ENCODE data around the gene PINLYP. TPM values are rescaled to one million over a fixed set of nuclear protein-coding genes. Genes with fewer than 3 reads are reported as not detected.

The PINLYP gene
- total and polyA plus RNA-seq, 2 experiments from 2014 or later = 7.8 to 11.1 TPM

DNA sequence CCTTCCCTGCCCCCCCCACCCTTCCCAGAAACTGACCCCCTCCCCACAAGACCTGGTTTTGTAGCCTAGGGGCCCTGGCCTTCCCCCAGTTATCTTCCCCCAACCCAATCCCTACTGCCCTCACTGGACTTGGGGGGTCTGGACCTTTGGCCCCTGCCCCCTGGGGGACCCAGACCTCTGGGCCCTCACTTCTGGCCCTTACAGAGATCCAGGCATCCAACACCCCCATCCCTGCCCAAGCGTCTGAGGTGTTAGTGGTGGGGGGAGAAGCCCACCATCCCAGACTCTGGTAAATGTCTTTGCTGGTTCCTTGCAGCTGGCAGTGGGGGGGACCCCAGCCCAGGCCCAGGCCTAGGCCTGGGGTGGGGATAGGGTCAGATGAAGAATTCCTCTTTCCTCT is 47.4 kb downstream of the PINLYP start:
- Histone ChIP-seq H3K9me2 (ENCODE audit: insufficient read depth) (no peaks in the 10 kb centered on the region), H3K79me2 (replicated peaks; ENCODE audit: insufficient read depth) (peaks cover 10% of the 10 kb centered on the region; the same call in 1 of the 2 replicates), H3K27me3 (ENCODE audit: insufficient read depth) (no peaks in the 10 kb centered on the region), H4K20me1 (replicated peaks; ENCODE audit: insufficient read depth) (no peaks in the 10 kb centered on the region; the same call in none of the 2 replicates), H2AFZ (no peak overlapping the region), H3K4me3 (no peak overlapping the region), H3F3A (replicated peaks; ENCODE audit: low read depth) (peaks cover 12% of the 10 kb centered on the region), H3K27ac (ENCODE audit: low read depth) (no peak overlapping the region), H3K4me2 (no peak overlapping the region), H3K4me1 (ENCODE audit: insufficient read depth) (peaks cover 12% of the 10 kb centered on the region), H3K36me3 (ENCODE audit: insufficient read depth) (no peaks in the 10 kb centered on the region)
- no peak for DNase-seq (ENCODE audit: low spot score)
- peaks cover 32% of the 10 kb centered on the region for H3K4me1 Mint-ChIP-seq
- H3K9me3 Mint-ChIP-seq = peaks cover 3% of the 10 kb centered on the region; the same call in 2 of the 3 replicates
- H3K36me3 Mint-ChIP-seq (ENCODE audit: low read depth) = peaks cover 18% of the 10 kb centered on the region
- peaks cover 23% of the 10 kb centered on the region for H3K27me3 Mint-ChIP-seq (ENCODE audit: insufficient read depth, low read depth, poor library complexity)
- H3K27ac Mint-ChIP-seq = no peak overlapping the region
- H3K4me3 Mint-ChIP-seq = no peak overlapping the region
- TF ChIP-seq, protein P1, sequence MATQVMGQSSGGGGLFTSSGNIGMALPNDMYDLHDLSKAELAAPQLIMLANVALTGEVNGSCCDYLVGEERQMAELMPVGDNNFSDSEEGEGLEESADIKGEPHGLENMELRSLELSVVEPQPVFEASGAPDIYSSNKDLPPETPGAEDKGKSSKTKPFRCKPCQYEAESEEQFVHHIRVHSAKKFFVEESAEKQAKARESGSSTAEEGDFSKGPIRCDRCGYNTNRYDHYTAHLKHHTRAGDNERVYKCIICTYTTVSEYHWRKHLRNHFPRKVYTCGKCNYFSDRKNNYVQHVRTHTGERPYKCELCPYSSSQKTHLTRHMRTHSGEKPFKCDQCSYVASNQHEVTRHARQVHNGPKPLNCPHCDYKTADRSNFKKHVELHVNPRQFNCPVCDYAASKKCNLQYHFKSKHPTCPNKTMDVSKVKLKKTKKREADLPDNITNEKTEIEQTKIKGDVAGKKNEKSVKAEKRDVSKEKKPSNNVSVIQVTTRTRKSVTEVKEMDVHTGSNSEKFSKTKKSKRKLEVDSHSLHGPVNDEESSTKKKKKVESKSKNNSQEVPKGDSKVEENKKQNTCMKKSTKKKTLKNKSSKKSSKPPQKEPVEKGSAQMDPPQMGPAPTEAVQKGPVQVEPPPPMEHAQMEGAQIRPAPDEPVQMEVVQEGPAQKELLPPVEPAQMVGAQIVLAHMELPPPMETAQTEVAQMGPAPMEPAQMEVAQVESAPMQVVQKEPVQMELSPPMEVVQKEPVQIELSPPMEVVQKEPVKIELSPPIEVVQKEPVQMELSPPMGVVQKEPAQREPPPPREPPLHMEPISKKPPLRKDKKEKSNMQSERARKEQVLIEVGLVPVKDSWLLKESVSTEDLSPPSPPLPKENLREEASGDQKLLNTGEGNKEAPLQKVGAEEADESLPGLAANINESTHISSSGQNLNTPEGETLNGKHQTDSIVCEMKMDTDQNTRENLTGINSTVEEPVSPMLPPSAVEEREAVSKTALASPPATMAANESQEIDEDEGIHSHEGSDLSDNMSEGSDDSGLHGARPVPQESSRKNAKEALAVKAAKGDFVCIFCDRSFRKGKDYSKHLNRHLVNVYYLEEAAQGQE (IDR thresholded peaks at IDR 0.05; ENCODE audit: unreplicated experiment) = no peak
- no peak for TF ChIP-seq NANOG (IDR thresholded peaks at IDR 0.05; ENCODE audit: borderline replicate concordance)
- TF ChIP-seq, protein P2, sequence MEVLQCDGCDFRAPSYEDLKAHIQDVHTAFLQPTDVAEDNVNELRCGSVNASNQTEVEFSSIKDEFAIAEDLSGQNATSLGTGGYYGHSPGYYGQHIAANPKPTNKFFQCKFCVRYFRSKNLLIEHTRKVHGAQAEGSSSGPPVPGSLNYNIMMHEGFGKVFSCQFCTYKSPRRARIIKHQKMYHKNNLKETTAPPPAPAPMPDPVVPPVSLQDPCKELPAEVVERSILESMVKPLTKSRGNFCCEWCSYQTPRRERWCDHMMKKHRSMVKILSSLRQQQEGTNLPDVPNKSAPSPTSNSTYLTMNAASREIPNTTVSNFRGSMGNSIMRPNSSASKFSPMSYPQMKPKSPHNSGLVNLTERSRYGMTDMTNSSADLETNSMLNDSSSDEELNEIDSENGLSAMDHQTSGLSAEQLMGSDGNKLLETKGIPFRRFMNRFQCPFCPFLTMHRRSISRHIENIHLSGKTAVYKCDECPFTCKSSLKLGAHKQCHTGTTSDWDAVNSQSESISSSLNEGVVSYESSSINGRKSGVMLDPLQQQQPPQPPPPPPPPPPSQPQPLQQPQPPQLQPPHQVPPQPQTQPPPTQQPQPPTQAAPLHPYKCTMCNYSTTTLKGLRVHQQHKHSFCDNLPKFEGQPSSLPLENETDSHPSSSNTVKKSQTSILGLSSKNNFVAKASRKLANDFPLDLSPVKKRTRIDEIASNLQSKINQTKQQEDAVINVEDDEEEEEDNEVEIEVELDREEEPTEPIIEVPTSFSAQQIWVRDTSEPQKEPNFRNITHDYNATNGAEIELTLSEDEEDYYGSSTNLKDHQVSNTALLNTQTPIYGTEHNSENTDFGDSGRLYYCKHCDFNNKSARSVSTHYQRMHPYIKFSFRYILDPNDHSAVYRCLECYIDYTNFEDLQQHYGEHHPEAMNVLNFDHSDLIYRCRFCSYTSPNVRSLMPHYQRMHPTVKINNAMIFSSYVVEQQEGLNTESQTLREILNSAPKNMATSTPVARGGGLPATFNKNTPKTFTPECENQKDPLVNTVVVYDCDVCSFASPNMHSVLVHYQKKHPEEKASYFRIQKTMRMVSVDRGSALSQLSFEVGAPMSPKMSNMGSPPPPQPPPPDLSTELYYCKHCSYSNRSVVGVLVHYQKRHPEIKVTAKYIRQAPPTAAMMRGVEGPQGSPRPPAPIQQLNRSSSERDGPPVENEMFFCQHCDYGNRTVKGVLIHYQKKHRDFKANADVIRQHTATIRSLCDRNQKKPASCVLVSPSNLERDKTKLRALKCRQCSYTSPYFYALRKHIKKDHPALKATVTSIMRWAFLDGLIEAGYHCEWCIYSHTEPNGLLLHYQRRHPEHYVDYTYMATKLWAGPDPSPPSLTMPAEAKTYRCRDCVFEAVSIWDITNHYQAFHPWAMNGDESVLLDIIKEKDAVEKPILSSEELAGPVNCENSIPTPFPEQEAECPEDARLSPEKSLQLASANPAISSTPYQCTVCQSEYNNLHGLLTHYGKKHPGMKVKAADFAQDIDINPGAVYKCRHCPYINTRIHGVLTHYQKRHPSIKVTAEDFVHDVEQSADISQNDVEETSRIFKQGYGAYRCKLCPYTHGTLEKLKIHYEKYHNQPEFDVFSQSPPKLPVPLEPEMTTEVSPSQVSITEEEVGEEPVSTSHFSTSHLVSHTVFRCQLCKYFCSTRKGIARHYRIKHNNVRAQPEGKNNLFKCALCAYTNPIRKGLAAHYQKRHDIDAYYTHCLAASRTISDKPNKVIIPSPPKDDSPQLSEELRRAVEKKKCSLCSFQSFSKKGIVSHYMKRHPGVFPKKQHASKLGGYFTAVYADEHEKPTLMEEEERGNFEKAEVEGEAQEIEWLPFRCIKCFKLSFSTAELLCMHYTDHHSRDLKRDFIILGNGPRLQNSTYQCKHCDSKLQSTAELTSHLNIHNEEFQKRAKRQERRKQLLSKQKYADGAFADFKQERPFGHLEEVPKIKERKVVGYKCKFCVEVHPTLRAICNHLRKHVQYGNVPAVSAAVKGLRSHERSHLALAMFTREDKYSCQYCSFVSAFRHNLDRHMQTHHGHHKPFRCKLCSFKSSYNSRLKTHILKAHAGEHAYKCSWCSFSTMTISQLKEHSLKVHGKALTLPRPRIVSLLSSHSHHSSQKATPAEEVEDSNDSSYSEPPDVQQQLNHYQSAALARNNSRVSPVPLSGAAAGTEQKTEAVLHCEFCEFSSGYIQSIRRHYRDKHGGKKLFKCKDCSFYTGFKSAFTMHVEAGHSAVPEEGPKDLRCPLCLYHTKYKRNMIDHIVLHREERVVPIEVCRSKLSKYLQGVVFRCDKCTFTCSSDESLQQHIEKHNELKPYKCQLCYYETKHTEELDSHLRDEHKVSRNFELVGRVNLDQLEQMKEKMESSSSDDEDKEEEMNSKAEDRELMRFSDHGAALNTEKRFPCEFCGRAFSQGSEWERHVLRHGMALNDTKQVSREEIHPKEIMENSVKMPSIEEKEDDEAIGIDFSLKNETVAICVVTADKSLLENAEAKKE (CRISPR knock-in tag; IDR thresholded peaks at IDR 0.05) = no peak
- TF ChIP-seq, protein P3, sequence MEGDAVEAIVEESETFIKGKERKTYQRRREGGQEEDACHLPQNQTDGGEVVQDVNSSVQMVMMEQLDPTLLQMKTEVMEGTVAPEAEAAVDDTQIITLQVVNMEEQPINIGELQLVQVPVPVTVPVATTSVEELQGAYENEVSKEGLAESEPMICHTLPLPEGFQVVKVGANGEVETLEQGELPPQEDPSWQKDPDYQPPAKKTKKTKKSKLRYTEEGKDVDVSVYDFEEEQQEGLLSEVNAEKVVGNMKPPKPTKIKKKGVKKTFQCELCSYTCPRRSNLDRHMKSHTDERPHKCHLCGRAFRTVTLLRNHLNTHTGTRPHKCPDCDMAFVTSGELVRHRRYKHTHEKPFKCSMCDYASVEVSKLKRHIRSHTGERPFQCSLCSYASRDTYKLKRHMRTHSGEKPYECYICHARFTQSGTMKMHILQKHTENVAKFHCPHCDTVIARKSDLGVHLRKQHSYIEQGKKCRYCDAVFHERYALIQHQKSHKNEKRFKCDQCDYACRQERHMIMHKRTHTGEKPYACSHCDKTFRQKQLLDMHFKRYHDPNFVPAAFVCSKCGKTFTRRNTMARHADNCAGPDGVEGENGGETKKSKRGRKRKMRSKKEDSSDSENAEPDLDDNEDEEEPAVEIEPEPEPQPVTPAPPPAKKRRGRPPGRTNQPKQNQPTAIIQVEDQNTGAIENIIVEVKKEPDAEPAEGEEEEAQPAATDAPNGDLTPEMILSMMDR (conservative IDR thresholded peaks at IDR 0.05; ENCODE audit: low read depth in 2 of 2) = no peak
- TF ChIP-seq, protein P4, sequence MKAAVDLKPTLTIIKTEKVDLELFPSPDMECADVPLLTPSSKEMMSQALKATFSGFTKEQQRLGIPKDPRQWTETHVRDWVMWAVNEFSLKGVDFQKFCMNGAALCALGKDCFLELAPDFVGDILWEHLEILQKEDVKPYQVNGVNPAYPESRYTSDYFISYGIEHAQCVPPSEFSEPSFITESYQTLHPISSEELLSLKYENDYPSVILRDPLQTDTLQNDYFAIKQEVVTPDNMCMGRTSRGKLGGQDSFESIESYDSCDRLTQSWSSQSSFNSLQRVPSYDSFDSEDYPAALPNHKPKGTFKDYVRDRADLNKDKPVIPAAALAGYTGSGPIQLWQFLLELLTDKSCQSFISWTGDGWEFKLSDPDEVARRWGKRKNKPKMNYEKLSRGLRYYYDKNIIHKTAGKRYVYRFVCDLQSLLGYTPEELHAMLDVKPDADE (IDR thresholded peaks at IDR 0.05) = no peak
- no peak for TF ChIP-seq CREB1 (CRISPR knock-in tag; IDR thresholded peaks at IDR 0.05; ENCODE audit: low read depth)
- no peak for TF ChIP-seq ZNF114 (CRISPR knock-in tag; IDR thresholded peaks at IDR 0.05)
- TF ChIP-seq EZH2phosphoT487 (IDR thresholded peaks at IDR 0.05; ENCODE audit: unreplicated experiment) = no peak
- no peak for TF ChIP-seq ZNF331 (CRISPR knock-in tag; IDR thresholded peaks at IDR 0.05; ENCODE audit: low read depth)
- TF ChIP-seq POLR2AphosphoS5 (IDR thresholded peaks at IDR 0.05; ENCODE audit: low read depth) = no peak
- no peak for TF ChIP-seq STAT1 (IDR thresholded peaks at IDR 0.05; ENCODE audit: unreplicated experiment)
- no peak for ATAC-seq

All from GM23338 (cell line).